ENCODE data around the gene CCAR1.

- TF ChIP-seq CTCF (IDR thresholded peaks at IDR 0.05): no peak
- no peak for TF ChIP-seq ZFX (IDR thresholded peaks at IDR 0.05; ENCODE audit: borderline replicate concordance)
Observed at GRCh38 chr10:68811314-68812009, 90.4 kb downstream of the CCAR1 start.

Measured in 22Rv1 (cell line).